ENCODE data around the gene MEGF11.

Gene MEGF11

GRCh38 chr15:66253418-66254088 lies at the start of gene MEGF11:
Gene MEGF11 (minus strand): TSS chr15:66253750. CDS start chr15:66128403, 125,347 bp downstream.
- peak in 1 of 2 experiments; percentile 1 for DNase-seq

GRCh38 chr15:66302489-66303278 lies 49.1 kb upstream of the MEGF11 start:
- DNase-seq = no peak

- no peak for DNase-seq
Measured at GRCh38 chr15:66298803-66299251, 45.3 kb upstream of the MEGF11 start.

GRCh38 chr15:66296186-66296585 lies 42.6 kb upstream of the MEGF11 start:
- no peak for DNase-seq

GRCh38 chr15:66294932-66295235 lies 41.3 kb upstream of the MEGF11 start:
- no peak for DNase-seq

- peak in 1 of 2 experiments; percentile 16 for DNase-seq
Measured at GRCh38 chr15:66294157-66294931, 40.8 kb upstream of the MEGF11 start.

- DNase-seq = peak; percentile 9 to 22
Measured at GRCh38 chr15:66293419-66294156, 40.0 kb upstream of the MEGF11 start, which contains the start of gene DIS3L. Gene DIS3L (plus strand): TSS chr15:66293568. CDS start chr15:66293597, 29 bp downstream.

- DNase-seq = no peak
Measured at GRCh38 chr15:66292571-66293418, 39.2 kb upstream of the MEGF11 start.

GRCh38 chr15:66291816-66292570 lies 38.4 kb upstream of the MEGF11 start:
- DNase-seq = no peak

GRCh38 chr15:66290518-66290917 lies 37.0 kb upstream of the MEGF11 start:
- no peak for DNase-seq

GRCh38 chr15:66290007-66290406 lies 36.5 kb upstream of the MEGF11 start:
- DNase-seq = no peak

GRCh38 chr15:66288551-66289185 lies 35.1 kb upstream of the MEGF11 start:
- DNase-seq = no peak

- no peak for DNase-seq
Measured at GRCh38 chr15:66288093-66288492, 34.5 kb upstream of the MEGF11 start.

- peak in 1 of 2 experiments; percentile 17 for DNase-seq
Measured at GRCh38 chr15:66287461-66288057, 34.0 kb upstream of the MEGF11 start.

GRCh38 chr15:66285533-66286280 lies 32.2 kb upstream of the MEGF11 start:
- DNase-seq = no peak

GRCh38 chr15:66284271-66284670 lies 30.7 kb upstream of the MEGF11 start:
- DNase-seq = no peak

- no peak for DNase-seq
Measured at GRCh38 chr15:66278671-66279070, 25.1 kb upstream of the MEGF11 start.

- no peak for DNase-seq
Measured at GRCh38 chr15:66278056-66278455, 24.5 kb upstream of the MEGF11 start.

GRCh38 chr15:66276546-66276945 lies 23.0 kb upstream of the MEGF11 start:
- DNase-seq = no peak

Measured in NCI-H1930 (cell line).